Ovary (tissue), 9 donors: Measurements from ENCODE around the gene TMEM140. TPM values are rescaled to one million over a fixed set of nuclear protein-coding genes. Genes with fewer than 3 reads are reported as not detected.

Source experiments
- DNase-seq, 5 donors: peaks; one replicate each; pipeline ENCODE4 v3.0.0-alpha.2; 2019 to 2020
- H3K27ac ChIP-seq, 2 donors: fragments of 200-600 bp; one replicate each; pipeline versions ENCODE4 v1.5.1 to v1.8.0; 2019 to 2022
- H3K27me3 ChIP-seq: fragments of 200-600 bp; one replicate; pipeline ENCODE4 v1.8.0; 2022
- H3K36me3 ChIP-seq: fragments of 200-600 bp; sonication (generic); one replicate; pipeline ENCODE4 v1.5.1; 2019
- H3K4me1 ChIP-seq: one replicate; pipeline ENCODE4 v1.8.1; 2013; ENCODE audit warnings: mild to moderate bottlenecking, moderate library complexity; ENCODE audit not compliant: insufficient read depth
- H3K4me3 ChIP-seq: fragments of 200-600 bp; sonication (generic); one replicate; pipeline ENCODE4 v1.5.1; 2017
- H3K9me3 ChIP-seq, 2 donors: fragments of 200-600 bp in 1 of 2; sonication (generic) in 1 of 2; one replicate each; pipeline versions ENCODE4 v1.5.1 to v1.8.1; 2013 to 2019; ENCODE audit warnings: mild to moderate bottlenecking in 1 of 2, moderate library complexity in 1 of 2
- EP300 ChIP-seq: sonication (generic); formaldehyde crosslinking; IDR thresholded peaks from one replicate; pipeline ENCODE4 v1.6.1; 2017; ENCODE audit warnings: antibody characterized with exemption
- POLR2A ChIP-seq: fragments of 450-650 bp; IDR thresholded peaks from one replicate; pipeline ENCODE4 v1.6.1; 2017; ENCODE audit warnings: antibody characterized with exemption, mild to moderate bottlenecking, moderate library complexity
- WGBS, 3 donors: extraction: QIAGEN DNeasy Blood & Tissue Kit in 1 of 3; methylation state at CpG; one replicate each; pipeline versions ENCODE4 v1.1.5 to v1.1.7; 2013 to 2017; 5-methylcytosine and 5-hydroxymethylcytosine counted together
- intact Hi-C, 4 donors: fragments of 100-400 bp; cut with DNase I; formaldehyde crosslinking; loops; one replicate each; pipeline versions ENCODE4 v1.11.0 to v1.15.1; 2022 to 2023
- polyA plus RNA-seq, 2 donors: library from polyadenylated mRNA; stranded (reverse); fragments of 200-250 nt in 1 of 2; fragments of 350-450 nt in 1 of 2; fragmentation: Illumina TruSeq in 1 of 2; extraction: RNeasy Lipid Tissue Mini Kit (QIAGEN cat#74804) in 1 of 2; gene quantifications; one replicate each; pipeline ENCODE4 v1.2.3, GENCODE V29; 2013 to 2014
- total RNA-seq, 7 donors: library from RNA; depleted of rRNA in 2 of 7; stranded (reverse); fragments of >200 nt in 2 of 7; fragmentation: NEBNext Ultra II Directional in 3 of 7; extraction: Animal tissue kit (Norgen Biotek cat#: 25700) in 3 of 7; gene quantifications; one replicate each; pipeline versions ENCODE4 v1.1.0 to v1.2.4, GENCODE V29; 2016 to 2023
- TF ChIP-seq, protein P1 (sequence below), 3 donors: fragments of 450-650 bp in 2 of 3; fragments of 200-600 bp in 1 of 3; IDR thresholded peaks; one replicate each; pipeline versions ENCODE4 v1.5.1 to v1.8.0; 2016 to 2022; ENCODE audit warnings: antibody characterized with exemption in 3 of 3, mild to moderate bottlenecking in 1 of 3
- donor health status: DM: no; HTN: no; CAD: no; lungs with moderate emphysema.
- donor health status: DM: no; HTN: no; CAD: no.
- donor health status: Bipolar disorder and iron deficiency.
- donor health status: DM: yes; HTN: yes; CAD: no.
- donor health status: DM: no; HTN: no; CAD: no.
- donor health status: DM: yes; HTN: yes; CAD: no.

The TMEM140 gene
- total and polyA plus RNA-seq, 9 donors, result 5.9 to 25.0 (median 8.5) TPM

DNA sequence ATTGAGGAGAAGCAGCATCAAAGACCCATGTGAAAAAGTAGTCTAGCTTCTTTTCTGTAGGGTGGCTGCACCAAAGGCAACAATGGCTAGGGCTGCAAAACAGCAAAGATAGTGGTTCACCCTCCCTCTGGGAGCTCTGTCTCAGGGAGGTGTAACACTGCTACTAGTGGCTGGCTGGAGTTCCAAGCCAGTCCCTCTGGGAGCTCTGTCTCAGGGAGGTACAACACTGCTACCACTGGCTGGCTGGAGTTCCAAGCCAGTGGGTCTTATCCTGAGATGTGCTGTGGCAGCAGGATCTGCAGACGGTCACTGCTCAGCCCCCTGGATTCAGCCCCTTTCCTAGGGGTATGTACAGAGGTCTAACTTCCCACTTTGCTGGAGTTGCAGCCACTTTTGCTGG, 37.9 kb upstream of the TMEM140 start:
- Histone ChIP-seq H3K27ac (no peak overlapping the region), H3K36me3 (no peaks in the 10 kb centered on the region), H3K4me1 (no peaks in the 10 kb centered on the region), H3K4me3 (no peak overlapping the region), H3K27me3 (no peaks in the 10 kb centered on the region), H3K9me3 (no peaks in the 10 kb centered on the region)
- WGBS, 3 donors, result 90 to 97% (median 90%) methylated on average over 1 of the region's 1 CpG
- intact Hi-C loops, result no loop called here
- DNase-seq, result no peak
- TF ChIP-seq POLR2A (no peak), EP300 (no peak)
- TF ChIP-seq, protein P1, sequence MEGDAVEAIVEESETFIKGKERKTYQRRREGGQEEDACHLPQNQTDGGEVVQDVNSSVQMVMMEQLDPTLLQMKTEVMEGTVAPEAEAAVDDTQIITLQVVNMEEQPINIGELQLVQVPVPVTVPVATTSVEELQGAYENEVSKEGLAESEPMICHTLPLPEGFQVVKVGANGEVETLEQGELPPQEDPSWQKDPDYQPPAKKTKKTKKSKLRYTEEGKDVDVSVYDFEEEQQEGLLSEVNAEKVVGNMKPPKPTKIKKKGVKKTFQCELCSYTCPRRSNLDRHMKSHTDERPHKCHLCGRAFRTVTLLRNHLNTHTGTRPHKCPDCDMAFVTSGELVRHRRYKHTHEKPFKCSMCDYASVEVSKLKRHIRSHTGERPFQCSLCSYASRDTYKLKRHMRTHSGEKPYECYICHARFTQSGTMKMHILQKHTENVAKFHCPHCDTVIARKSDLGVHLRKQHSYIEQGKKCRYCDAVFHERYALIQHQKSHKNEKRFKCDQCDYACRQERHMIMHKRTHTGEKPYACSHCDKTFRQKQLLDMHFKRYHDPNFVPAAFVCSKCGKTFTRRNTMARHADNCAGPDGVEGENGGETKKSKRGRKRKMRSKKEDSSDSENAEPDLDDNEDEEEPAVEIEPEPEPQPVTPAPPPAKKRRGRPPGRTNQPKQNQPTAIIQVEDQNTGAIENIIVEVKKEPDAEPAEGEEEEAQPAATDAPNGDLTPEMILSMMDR (IDR thresholded peaks at IDR 0.05), result no peak

DNA sequence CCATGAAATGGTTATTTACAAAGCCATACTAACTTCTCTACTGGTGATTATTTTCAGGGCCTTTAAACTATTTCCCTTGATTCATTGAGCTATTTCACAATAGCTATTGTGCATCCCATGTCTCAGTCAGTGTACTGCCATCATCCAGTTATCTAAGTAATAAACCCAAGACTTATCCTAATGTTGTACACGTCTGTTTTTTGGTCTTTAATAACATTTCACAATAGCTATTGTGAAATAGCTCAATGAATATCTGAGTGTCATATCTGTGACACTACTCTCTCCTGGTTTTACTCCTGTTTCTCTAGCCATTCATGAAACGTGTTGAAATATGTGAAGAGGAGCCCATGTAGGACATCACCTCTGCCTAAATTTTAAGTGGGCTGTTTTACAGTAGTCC, 36.5 kb upstream of the TMEM140 start:
- Histone ChIP-seq H3K36me3 (no peaks in the 10 kb centered on the region), H3K4me1 (no peaks in the 10 kb centered on the region), H3K27ac (no peak overlapping the region), H3K27me3 (no peaks in the 10 kb centered on the region), H3K9me3 (no peaks in the 10 kb centered on the region), H3K4me3 (no peak overlapping the region)
- no peak for DNase-seq
- TF ChIP-seq POLR2A, result no peak
- TF ChIP-seq EP300, result no peak
- TF ChIP-seq, protein P1 (IDR thresholded peaks at IDR 0.05), result no peak
- 57 to 73% (median 59%) methylated on average over 2 of the region's 2 CpGs for WGBS, 3 donors
- intact Hi-C loops, result no loop called here

DNA sequence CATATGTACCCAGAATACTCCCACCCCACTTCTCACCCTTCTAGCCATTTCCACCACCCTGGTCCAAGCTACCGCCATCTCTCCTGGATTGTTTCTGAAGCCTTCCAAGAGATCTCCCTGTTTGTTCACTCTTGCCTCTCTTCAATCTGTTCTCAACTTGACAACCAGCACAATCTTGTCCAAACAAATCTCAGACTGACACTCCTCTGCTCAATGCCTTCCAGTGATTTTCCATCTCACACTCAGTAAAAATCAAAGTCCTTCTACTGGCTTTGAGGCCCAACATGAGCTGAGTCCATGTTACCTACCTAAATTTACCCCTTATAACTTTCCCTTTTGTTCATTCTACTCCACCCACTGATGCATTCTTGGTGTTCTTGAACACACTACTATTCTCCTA, 33.2 kb upstream of the TMEM140 start:
- no peak for TF ChIP-seq EP300
- TF ChIP-seq, protein P1 (IDR thresholded peaks at IDR 0.05), result no peak
- no peak for TF ChIP-seq POLR2A
- intact Hi-C loops, result no loop called here
- WGBS, 3 donors, result 98 to 100% (median 100%) methylated on average over 1 of the region's 1 CpG

DNA sequence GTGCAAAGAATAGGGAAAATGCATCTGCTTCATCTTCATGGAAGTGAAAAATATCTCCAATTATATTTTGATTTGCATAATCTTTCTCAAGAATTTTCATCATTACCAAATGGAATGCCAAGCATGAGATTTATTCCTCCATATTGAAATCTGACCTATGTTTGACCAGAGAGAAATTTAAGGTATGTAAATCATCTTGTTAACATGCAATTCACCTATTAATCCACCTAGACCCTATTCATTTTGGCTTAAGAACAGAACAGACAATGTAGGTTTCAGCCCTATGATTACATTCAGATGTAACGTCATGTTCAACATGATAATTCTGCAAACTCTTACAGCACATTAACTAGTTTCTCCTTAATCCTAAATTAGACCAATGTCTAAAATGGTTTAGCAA, 30.8 kb upstream of the TMEM140 start:
- Histone ChIP-seq H3K36me3 (no peaks in the 10 kb centered on the region), H3K9me3 (no peaks in the 10 kb centered on the region), H3K4me3 (no peak overlapping the region), H3K4me1 (no peaks in the 10 kb centered on the region), H3K27me3 (no peaks in the 10 kb centered on the region), H3K27ac (no peak overlapping the region)
- intact Hi-C loops, result no loop called here
- 76 to 79% (median 79%) methylated on average over 1 of the region's 1 CpG for WGBS, 3 donors
- TF ChIP-seq POLR2A (no peak), EP300 (no peak)
- TF ChIP-seq, protein P1 (IDR thresholded peaks at IDR 0.05), result no peak
- DNase-seq, result no peak

More for the DNA sequence above, 33.2 kb upstream of the TMEM140 start:
- no peaks in the 10 kb centered on the region for H3K27me3 ChIP-seq
- no peaks in the 10 kb centered on the region for H3K9me3 ChIP-seq
- no peak overlapping the region for H3K4me3 ChIP-seq
- H3K36me3 ChIP-seq, result no peaks in the 10 kb centered on the region
- no peak for DNase-seq
- no peaks in the 10 kb centered on the region for H3K4me1 ChIP-seq
- H3K27ac ChIP-seq, result no peak overlapping the region
